ENCODE data around the gene ATOX1.

ATOX1 gene

DNA sequence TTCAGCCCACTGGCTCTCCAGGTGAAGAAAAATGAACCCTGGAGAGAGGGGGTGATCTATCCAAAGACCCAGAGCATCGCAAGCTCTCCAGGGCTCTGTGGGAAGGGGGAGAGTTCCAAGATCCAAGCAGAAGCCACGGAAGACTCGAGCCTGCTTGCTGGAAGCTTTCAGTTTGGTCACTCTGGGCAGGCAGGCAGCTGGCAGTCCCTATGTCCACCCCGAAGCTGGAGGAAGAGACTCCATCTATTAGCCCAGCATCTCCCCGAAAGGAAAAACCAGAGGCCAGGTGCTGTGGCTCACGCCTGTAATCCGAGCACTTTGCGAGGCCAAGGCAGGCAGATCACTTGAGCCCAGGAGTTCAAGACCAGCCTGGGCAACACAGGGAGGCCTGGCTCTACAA is 61.0 kb downstream of the ATOX1 start:
- H3K27me3 Mint-ChIP-seq (ENCODE audit: low read depth, poor library complexity): peaks cover 10% of the 10 kb centered on the region
- DNase-seq: no peak
- H3K27ac Mint-ChIP-seq: peak overlapping the region; percentile 83
- no peaks in the 10 kb centered on the region for H3K36me3 Mint-ChIP-seq (ENCODE audit: low read depth)
- H3K4me1 Mint-ChIP-seq: peaks cover 77% of the 10 kb centered on the region
- no peak overlapping the region for H3K4me3 Mint-ChIP-seq
- TF ChIP-seq, protein P1, sequence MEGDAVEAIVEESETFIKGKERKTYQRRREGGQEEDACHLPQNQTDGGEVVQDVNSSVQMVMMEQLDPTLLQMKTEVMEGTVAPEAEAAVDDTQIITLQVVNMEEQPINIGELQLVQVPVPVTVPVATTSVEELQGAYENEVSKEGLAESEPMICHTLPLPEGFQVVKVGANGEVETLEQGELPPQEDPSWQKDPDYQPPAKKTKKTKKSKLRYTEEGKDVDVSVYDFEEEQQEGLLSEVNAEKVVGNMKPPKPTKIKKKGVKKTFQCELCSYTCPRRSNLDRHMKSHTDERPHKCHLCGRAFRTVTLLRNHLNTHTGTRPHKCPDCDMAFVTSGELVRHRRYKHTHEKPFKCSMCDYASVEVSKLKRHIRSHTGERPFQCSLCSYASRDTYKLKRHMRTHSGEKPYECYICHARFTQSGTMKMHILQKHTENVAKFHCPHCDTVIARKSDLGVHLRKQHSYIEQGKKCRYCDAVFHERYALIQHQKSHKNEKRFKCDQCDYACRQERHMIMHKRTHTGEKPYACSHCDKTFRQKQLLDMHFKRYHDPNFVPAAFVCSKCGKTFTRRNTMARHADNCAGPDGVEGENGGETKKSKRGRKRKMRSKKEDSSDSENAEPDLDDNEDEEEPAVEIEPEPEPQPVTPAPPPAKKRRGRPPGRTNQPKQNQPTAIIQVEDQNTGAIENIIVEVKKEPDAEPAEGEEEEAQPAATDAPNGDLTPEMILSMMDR (IDR thresholded peaks at IDR 0.05): no peak
- no peaks in the 10 kb centered on the region for H3K9me3 Mint-ChIP-seq

DNA sequence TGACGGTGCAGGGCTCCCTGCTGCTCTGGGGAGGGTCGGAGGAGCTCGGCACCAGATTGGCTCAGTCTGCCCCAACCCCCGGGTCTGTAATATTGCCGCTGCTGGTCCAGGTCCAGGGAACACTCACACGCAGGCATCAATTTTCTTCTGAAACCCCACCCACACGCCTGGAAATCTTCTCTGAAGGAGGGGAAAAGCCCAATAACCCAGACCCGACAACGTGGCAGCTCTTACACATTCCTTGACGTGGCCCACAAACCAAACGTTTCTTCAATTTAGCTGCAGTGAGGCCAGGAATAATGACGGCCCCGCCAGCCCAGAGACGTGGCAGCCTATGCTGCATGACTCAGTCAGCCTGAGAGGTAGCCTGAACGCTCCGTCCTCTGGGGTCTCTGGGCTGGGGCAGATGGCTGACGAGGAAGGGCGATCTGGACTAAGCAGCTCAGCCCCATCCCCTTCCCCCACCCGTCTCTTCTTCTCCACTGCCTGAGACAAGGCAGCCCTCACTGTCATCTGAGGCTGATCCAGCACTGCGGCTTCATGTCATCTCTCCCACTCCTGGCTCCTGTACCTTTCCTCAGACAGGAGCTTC is 61.9 kb downstream of the ATOX1 start:
- no peaks in the 10 kb centered on the region for H3K9me3 Mint-ChIP-seq
- H3K36me3 Mint-ChIP-seq (ENCODE audit: low read depth): no peaks in the 10 kb centered on the region
- peak overlapping the region; percentile 91 for H3K27ac Mint-ChIP-seq
- peaks cover 83% of the 10 kb centered on the region for H3K4me1 Mint-ChIP-seq
- peaks cover 10% of the 10 kb centered on the region for H3K27me3 Mint-ChIP-seq (ENCODE audit: low read depth, poor library complexity)
- H3K4me3 Mint-ChIP-seq: peak overlapping the region; percentile 59
- TF ChIP-seq, protein P1 (IDR thresholded peaks at IDR 0.05): no peak
- DNase-seq: peak; percentile 47

DNA sequence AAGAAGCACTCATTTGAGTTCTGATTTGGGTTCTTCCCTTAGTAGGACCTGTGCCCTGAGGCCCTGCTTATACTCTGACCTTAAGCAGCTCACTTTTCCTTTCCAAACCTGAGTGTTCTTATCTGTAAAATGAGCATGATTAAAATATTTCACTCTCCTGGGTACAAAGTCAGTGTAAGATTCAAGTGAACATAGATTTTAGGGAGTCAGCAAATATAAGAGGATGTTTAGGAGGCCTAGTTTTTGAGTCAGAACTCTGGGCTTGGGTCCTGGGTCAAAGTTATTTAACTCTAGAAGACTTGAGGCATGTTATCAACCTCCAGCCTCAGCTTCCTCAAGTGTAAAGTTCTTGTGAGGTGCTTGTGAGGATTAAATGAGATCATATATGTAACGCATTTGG is 63.0 kb downstream of the ATOX1 start:
- Mint-ChIP-seq H3K27ac (no peak overlapping the region), H3K36me3 (ENCODE audit: low read depth) (no peaks in the 10 kb centered on the region), H3K4me1 (peaks cover 79% of the 10 kb centered on the region), H3K4me3 (no peak overlapping the region), H3K27me3 (ENCODE audit: low read depth, poor library complexity) (peaks cover 10% of the 10 kb centered on the region), H3K9me3 (no peaks in the 10 kb centered on the region)
- TF ChIP-seq, protein P1 (IDR thresholded peaks at IDR 0.05): no peak
- DNase-seq: no peak

DNA sequence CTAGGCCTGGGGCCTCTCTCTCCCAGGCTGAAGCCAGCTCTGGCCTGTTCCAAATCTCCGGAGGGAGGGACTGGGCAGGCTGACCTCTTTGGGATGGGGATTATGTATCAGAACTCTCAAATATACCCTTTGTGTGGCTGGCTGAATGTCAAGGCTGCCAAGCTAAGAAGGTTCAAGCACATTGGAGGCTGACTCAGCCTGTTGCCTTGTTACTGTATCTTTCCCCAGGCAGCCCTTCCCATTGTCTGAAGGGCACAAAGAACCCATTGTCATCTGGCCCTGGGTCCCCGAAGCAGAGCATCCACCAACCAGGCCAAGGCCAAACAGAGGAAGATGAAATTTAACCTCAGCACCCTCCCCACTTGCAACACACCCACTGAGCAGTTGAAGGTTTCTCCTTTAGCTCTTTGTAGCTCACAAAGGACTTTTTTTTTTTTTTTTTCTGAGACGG is 64.4 kb downstream of the ATOX1 start:
- Mint-ChIP-seq H3K4me3 (no peak overlapping the region), H3K27me3 (ENCODE audit: low read depth, poor library complexity) (peaks cover 7% of the 10 kb centered on the region), H3K27ac (no peak overlapping the region), H3K36me3 (ENCODE audit: low read depth) (no peaks in the 10 kb centered on the region), H3K9me3 (no peaks in the 10 kb centered on the region), H3K4me1 (peaks cover 68% of the 10 kb centered on the region)
- TF ChIP-seq, protein P1 (IDR thresholded peaks at IDR 0.05): no peak
- DNase-seq: no peak

All from nephron progenitor cell (in vitro differentiated cells).